ENCODE data around the gene WFIKKN2. TPM values are rescaled to one million over a fixed set of nuclear protein-coding genes. Genes with fewer than 3 reads are reported as not detected.

Gene WFIKKN2
- total RNA-seq, 1 donor, result under 0.01 TPM

- Histone ChIP-seq H4K20me1 (ENCODE audit: insufficient read depth, low read length) (no peaks in the 10 kb centered on the region), H3K4me3 (ENCODE audit: insufficient read depth, low read length) (no peak overlapping the region), H3K36me3 (ENCODE audit: insufficient read depth, low read length) (no peaks in the 10 kb centered on the region), H3K4me1 (ENCODE audit: insufficient read depth, low read length) (peaks cover 11% of the 10 kb centered on the region), H3K4me2 (ENCODE audit: insufficient read depth, low read length) (no peak overlapping the region), H2AFZ (ENCODE audit: low read length) (no peak overlapping the region), H3K27ac (ENCODE audit: low read depth, low read length) (no peak overlapping the region), H3K9me3 (ENCODE audit: low read depth, low read length) (no peaks in the 10 kb centered on the region), H3K27me3 (ENCODE audit: insufficient read depth, low read length) (peaks cover 13% of the 10 kb centered on the region), H3K79me2 (ENCODE audit: insufficient read depth, low read length) (no peaks in the 10 kb centered on the region)
- no peak for TF ChIP-seq CTCF (IDR thresholded peaks at IDR 0.05; ENCODE audit: extremely low read depth, low read depth, low read length)
- no peak for DNase-seq (ENCODE audit: insufficient read length, low spot score, missing footprints)
Observed at GRCh38 chr17:50808888-50809287, 26.5 kb upstream of the WFIKKN2 start.

- H3K4me2 ChIP-seq (ENCODE audit: insufficient read depth, low read length), result no peak overlapping the region
- H4K20me1 ChIP-seq (ENCODE audit: insufficient read depth, low read length), result no peaks in the 10 kb centered on the region
- no peak for TF ChIP-seq CTCF (IDR thresholded peaks at IDR 0.05; ENCODE audit: extremely low read depth, low read depth, low read length)
- no peak overlapping the region for H3K27ac ChIP-seq (ENCODE audit: low read depth, low read length)
- H2AFZ ChIP-seq (ENCODE audit: low read length), result no peak overlapping the region
- H3K79me2 ChIP-seq (ENCODE audit: insufficient read depth, low read length), result no peaks in the 10 kb centered on the region
- no peaks in the 10 kb centered on the region for H3K9me3 ChIP-seq (ENCODE audit: low read depth, low read length)
- H3K36me3 ChIP-seq (ENCODE audit: insufficient read depth, low read length), result no peaks in the 10 kb centered on the region
- H3K27me3 ChIP-seq (ENCODE audit: insufficient read depth, low read length), result peaks cover 27% of the 10 kb centered on the region
- DNase-seq (ENCODE audit: insufficient read length, low spot score, missing footprints), result no peak
- peaks cover 9% of the 10 kb centered on the region for H3K4me1 ChIP-seq (ENCODE audit: insufficient read depth, low read length)
- H3K4me3 ChIP-seq (ENCODE audit: insufficient read depth, low read length), result no peak overlapping the region
Observed at GRCh38 chr17:50813583-50813982, 21.8 kb upstream of the WFIKKN2 start.

GRCh38 chr17:50815400-50815799 lies 20.0 kb upstream of the WFIKKN2 start:
- no peak for TF ChIP-seq CTCF (IDR thresholded peaks at IDR 0.05; ENCODE audit: extremely low read depth, low read depth, low read length)
- no peak overlapping the region for H3K4me3 ChIP-seq (ENCODE audit: insufficient read depth, low read length)
- H2AFZ ChIP-seq (ENCODE audit: low read length), result no peak overlapping the region
- H3K27ac ChIP-seq (ENCODE audit: low read depth, low read length), result no peak overlapping the region
- H3K27me3 ChIP-seq (ENCODE audit: insufficient read depth, low read length), result peaks cover 27% of the 10 kb centered on the region
- no peaks in the 10 kb centered on the region for H3K9me3 ChIP-seq (ENCODE audit: low read depth, low read length)
- DNase-seq (ENCODE audit: insufficient read length, low spot score, missing footprints), result no peak
- H3K79me2 ChIP-seq (ENCODE audit: insufficient read depth, low read length), result no peaks in the 10 kb centered on the region
- no peaks in the 10 kb centered on the region for H3K36me3 ChIP-seq (ENCODE audit: insufficient read depth, low read length)
- H3K4me1 ChIP-seq (ENCODE audit: insufficient read depth, low read length), result peaks cover 9% of the 10 kb centered on the region
- no peaks in the 10 kb centered on the region for H4K20me1 ChIP-seq (ENCODE audit: insufficient read depth, low read length)
- no peak overlapping the region for H3K4me2 ChIP-seq (ENCODE audit: insufficient read depth, low read length)

- no peak overlapping the region for H3K27ac ChIP-seq (ENCODE audit: low read depth, low read length)
- no peaks in the 10 kb centered on the region for H4K20me1 ChIP-seq (ENCODE audit: insufficient read depth, low read length)
- H3K4me3 ChIP-seq (ENCODE audit: insufficient read depth, low read length), result no peak overlapping the region
- H3K9me3 ChIP-seq (ENCODE audit: low read depth, low read length), result no peaks in the 10 kb centered on the region
- H3K4me2 ChIP-seq (ENCODE audit: insufficient read depth, low read length), result no peak overlapping the region
- no peaks in the 10 kb centered on the region for H3K36me3 ChIP-seq (ENCODE audit: insufficient read depth, low read length)
- H3K27me3 ChIP-seq (ENCODE audit: insufficient read depth, low read length), result peaks cover 26% of the 10 kb centered on the region
- peaks cover 9% of the 10 kb centered on the region for H3K4me1 ChIP-seq (ENCODE audit: insufficient read depth, low read length)
- no peak overlapping the region for H2AFZ ChIP-seq (ENCODE audit: low read length)
- no peak for DNase-seq (ENCODE audit: insufficient read length, low spot score, missing footprints)
- no peaks in the 10 kb centered on the region for H3K79me2 ChIP-seq (ENCODE audit: insufficient read depth, low read length)
- no peak for TF ChIP-seq CTCF (IDR thresholded peaks at IDR 0.05; ENCODE audit: extremely low read depth, low read depth, low read length)
Observed at GRCh38 chr17:50816271-50816670, 19.1 kb upstream of the WFIKKN2 start.

All from osteoblast (primary cell).